GM13977 (cell line): ENCODE results near the gene EIF4G3.

Experiments used
- DNase-seq: peaks from one replicate; pipeline ENCODE4 v3.0.0; 2012; ENCODE audit warnings: low spot score
- in situ Hi-C: fragments of 300-500 bp; cut with MboI; formaldehyde crosslinking; loops from one replicate; pipeline ENCODE4 v1.12.0; 2022; ENCODE audit warnings: low sequenced_read_pairs, low pct_unique_long_range_greater_than_20kb, mixed read lengths, inconsistent platforms; ENCODE audit not compliant: unreplicated experiment
- TF ChIP-seq, protein P1 (sequence below): IDR thresholded peaks from 2 replicates; pipeline ENCODE4 v1.5.1; 2012; ENCODE audit warnings: mild to moderate bottlenecking, control low read depth; ENCODE audit not compliant: insufficient read depth; ENCODE audit errors: extremely low read depth, missing control alignments

EIF4G3 gene

DNA sequence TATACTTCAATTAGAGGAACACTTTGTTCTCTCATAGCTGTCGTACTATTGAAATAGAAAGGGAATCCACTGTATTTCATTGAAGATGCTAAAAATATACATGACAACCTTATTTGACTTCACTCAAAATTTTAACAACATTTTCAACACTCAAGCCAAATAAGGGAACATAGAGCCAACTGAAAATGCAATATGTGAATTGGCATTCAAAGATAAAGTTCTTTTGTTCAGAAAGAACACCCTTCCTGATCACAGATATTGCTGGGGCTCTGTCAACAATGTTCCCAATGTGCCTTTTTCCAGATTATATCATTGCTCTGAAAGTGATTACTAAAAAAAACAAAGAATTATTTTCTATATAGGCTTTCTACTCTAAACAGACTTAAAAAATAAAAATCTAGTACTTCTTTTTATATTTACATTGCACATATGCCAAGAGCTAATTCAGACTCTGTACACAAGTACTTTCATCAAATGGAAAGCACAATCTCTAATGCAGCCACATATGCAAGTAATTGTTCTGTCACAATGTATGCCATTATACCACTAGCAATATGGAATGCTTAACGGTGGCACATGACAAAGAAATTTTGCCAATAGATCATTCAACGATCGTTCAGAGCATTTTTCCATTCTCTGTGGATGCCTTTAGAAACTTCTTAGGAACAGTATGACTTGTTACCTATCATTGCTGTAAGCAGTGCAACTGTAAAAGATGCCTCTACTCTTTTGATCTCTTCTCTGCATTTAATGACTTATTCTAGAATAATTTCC is 171.0 kb downstream of the EIF4G3 start:
- in situ Hi-C loops: no loop called here
- TF ChIP-seq, protein P1, sequence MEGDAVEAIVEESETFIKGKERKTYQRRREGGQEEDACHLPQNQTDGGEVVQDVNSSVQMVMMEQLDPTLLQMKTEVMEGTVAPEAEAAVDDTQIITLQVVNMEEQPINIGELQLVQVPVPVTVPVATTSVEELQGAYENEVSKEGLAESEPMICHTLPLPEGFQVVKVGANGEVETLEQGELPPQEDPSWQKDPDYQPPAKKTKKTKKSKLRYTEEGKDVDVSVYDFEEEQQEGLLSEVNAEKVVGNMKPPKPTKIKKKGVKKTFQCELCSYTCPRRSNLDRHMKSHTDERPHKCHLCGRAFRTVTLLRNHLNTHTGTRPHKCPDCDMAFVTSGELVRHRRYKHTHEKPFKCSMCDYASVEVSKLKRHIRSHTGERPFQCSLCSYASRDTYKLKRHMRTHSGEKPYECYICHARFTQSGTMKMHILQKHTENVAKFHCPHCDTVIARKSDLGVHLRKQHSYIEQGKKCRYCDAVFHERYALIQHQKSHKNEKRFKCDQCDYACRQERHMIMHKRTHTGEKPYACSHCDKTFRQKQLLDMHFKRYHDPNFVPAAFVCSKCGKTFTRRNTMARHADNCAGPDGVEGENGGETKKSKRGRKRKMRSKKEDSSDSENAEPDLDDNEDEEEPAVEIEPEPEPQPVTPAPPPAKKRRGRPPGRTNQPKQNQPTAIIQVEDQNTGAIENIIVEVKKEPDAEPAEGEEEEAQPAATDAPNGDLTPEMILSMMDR: no peak

DNA sequence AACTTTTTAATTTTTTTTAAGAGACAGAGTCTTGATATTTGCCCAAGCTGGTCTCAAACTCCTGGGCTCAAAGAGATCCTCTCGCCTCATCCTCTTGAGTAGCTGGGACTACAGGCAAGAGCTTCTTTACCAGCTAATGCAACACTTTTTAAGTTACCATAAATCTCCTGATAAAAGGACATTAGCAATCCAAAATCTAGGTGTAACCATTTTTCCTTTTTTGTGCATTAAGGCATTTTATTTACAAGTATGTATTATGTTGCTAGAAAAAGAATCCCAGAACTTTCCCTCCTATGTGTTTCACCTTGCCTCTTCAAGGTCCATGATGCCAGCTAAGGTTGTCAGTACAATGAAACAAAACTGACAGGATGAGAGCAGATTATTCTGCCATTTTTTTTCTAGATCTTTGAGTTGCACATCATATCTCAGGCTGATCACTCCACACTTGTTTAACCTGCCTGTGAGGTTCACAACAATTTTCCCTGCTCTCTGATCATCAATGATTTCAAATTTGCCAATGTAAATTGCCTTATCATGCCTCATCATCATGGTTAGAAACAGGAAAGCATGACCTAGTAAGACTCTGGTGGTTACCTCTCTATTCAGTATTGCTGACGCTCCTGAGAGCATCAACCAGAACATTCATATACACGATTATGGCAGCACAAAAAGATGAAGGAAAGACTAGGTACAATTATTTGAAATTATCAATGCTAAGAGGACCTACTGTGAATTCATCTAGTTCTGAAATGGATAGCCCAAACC is 173.2 kb downstream of the EIF4G3 start:
- no peak for DNase-seq
- TF ChIP-seq, protein P1: no peak
- in situ Hi-C loops: no loop called here

More for the DNA sequence above, 171.0 kb downstream of the EIF4G3 start:
- DNase-seq: no peak

DNA sequence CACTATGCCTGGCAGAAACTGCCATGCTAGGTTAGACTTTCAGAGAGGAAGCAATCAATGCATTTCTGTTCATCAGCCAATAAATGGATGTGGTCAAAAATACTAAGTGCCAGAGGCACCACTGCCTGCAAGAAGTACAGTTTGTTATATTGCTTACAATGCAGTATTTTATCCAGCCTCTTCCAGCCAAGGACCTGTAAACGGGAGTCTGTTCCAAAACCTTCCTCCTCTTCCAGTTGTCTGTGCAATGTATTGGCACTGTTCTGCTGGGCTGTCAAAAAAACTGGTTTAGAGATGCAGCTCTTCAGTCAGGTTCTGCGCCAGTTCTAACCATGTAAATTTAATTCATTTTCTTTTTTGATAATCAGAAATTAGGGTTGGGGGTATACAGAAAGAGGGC is 175.7 kb downstream of the EIF4G3 start:
- in situ Hi-C loops: no loop called here
- no peak for DNase-seq
- TF ChIP-seq, protein P1: no peak

DNA sequence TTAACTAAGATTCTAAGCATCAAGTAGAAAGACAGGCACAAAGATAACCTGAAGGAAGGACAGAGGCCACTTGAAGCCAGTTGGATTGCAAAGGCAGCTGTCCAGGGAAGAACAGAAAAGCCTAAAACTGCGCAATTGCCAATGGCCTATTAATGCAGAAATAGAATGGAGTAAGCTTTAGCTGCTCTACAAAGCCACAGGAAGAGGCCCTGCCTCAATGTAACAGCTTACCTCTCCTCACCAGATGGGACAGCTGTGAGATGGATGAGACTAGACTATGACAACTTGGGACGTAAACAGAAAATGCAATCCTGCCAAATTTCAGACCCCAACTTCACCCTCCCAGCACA is 176.5 kb downstream of the EIF4G3 start:
- TF ChIP-seq, protein P1: no peak
- DNase-seq: no peak
- in situ Hi-C loops: no loop called here

- no peak for DNase-seq
- in situ Hi-C loops: loop anchor here (25.0 kb wide), 1 partner anchor 188 kb away; the partner anchor contains the start of gene EIF4G3
- TF ChIP-seq, protein P1: no peak
These were observed 177.0 kb downstream of the EIF4G3 start for GRCh38 chr1:20999525-21000244.

GRCh38 chr1:20998826-20999225 is 177.9 kb downstream of the EIF4G3 start:
- DNase-seq: no peak
- in situ Hi-C loops: loop anchor here (25.0 kb wide), 1 partner anchor 188 kb away; the partner anchor contains the start of gene EIF4G3
- TF ChIP-seq, protein P1: no peak
